Measurements from ENCODE around the gene GADD45B.
"Not testable (repeated sequence)": the region's sequence is repeated elsewhere in the genome, so short reads cannot be mapped to it uniquely, and the experiment has no call there.

The GADD45B gene

DNA sequence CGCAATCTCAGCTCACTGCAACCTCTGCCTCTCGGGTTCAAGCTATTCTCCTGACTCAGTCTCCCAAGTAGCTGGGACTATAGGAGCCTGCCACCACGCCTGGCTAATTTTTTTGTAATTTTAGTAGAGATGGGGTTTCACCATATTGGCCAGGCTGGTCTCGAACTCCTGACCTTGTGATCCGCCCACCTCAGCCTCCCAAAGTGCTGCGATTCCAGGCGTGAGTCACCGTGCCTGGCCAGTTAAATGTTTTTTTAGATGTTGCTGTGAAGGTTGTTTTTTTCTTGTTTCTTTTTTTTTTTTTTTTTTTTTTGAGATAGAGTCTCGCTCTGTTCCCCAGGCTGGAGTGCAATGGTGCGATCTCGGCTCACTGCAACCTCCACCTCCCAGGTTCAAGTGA lies 42.9 kb downstream of the GADD45B start:
- not testable (repeated sequence) for DNase-seq

- DNase-seq = no peak
These were observed 43.6 kb downstream of the GADD45B start for GRCh38 chr19:2519482-2519881.

DNA sequence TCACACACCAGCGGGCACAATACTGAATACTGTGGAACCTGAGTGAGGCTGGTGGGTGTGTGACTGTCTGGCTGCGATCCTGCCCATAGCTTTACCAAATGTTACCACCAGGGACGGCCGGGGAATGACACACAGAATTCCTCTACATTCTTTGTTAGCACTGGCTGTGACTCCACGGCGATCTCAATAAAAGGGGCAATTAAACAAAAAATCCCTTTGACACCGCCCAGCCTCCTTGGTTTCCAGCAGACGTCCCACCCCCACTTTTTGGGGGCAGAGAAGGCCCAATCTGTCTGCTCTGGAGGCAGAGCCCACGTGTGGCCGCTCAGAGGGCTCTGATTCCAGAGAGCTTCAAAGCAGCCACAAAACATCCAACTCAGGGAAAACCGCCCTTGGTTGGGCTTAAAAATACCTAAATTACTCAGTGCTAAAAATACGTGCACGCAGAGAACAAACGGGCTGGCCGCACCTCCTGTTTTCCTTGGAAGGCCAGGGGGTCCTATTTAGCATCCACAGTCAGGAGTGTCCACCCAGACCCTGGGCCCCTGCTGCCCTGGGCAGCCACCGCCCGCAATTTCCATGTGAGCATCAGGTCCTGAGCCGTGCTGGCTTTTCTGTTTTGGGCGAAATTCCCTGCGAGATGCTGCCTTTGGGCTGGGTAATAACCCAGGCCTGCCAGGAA lies 47.8 kb downstream of the GADD45B start:
- no peak for DNase-seq

- DNase-seq = no peak
These were observed 48.5 kb downstream of the GADD45B start for GRCh38 chr19:2524361-2524839.

DNA sequence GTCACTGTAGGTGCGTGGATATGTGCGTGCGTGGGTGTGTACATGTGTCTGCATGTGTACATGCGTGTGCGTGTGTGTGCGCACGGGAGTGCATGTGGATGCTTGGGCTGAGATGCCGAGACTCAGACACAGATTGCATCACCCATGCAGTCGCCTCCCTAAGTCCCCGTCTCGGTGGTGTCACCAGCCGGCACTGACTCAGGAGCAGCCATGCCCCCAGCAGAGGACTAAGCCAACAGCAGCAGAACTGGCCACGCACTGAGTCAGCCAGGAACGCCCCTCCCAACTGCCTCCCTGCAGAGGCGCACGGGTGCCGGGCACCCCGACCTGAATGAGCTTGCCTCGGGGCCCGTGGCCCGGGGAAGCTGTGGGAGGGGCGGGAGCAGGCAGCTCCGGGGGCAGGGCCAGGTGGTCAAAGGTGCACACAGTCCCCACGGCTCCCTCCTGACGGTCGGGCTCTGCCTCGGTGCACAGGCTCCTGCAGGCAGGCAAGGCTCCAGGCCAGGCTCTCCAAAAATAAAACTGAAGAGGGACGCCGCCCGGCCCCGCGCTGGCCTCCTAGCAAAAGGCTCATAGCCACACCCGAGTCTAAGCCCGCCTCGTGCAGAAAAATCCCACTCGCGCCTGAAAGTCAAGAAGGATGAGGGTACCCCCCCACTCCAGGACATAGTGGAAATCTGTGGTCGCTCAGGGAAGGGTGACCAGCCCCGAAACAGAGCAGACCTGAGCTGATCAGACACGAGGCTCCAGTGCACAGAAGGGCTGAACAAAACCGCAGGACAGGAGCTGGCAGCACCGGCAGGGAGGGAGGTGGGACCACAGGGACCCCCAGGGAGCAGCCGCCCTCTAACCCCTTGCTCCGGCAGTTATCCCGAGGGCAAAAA lies 49.2 kb downstream of the GADD45B start:
- DNase-seq = no peak

- no peak for DNase-seq
These were observed 51.2 kb downstream of the GADD45B start for GRCh38 chr19:2527171-2527570.

DNA sequence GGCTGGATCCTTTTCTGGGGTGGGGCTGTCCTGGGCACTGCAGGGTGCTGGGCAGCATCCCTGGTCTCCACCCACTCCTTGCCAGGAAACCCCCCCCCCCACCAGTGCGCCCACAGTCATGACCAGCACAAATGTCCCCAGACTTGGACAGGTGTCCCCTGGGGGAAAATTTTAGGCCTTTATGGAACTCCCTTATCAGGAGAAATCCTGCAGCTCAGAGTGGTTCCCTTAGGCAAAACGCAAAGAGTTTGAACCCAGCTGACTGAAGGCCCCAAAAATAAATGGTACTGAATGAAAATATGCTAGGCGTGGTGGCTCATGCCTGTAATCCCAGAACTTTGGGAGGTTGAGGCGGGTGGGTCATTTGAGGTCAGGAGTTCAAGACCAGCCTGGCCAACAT lies 51.8 kb downstream of the GADD45B start:
- DNase-seq = no peak
